HepG2 (cell line): ENCODE data around the gene NKPD1. TPM values are rescaled to one million over a fixed set of nuclear protein-coding genes. Genes with fewer than 3 reads are reported as not detected.

Experiments
- GATAD1 ChIP-seq: IDR thresholded peaks from 2 replicates; pipeline ENCODE4 v1.6.1; 2016; ENCODE audit warnings: missing genetic modification reagents, missing compliant biosample characterization
- HMGXB4 ChIP-seq, 2 experiments: sonication (generic) in 1 of 2; formaldehyde crosslinking in 1 of 2; IDR thresholded peaks; 2 replicates each; pipeline versions ENCODE4 v1.4.0 to v1.6.1; 2018 to 2020; ENCODE audit warnings: missing genetic modification reagents in 2 of 2, borderline replicate concordance in 1 of 2, low read depth in 1 of 2, mild to moderate bottlenecking in 1 of 2, missing biosample characterization in 1 of 2
- MAFF ChIP-seq: IDR thresholded peaks from 2 replicates; pipeline ENCODE4 v1.6.1; 2011; ENCODE audit warnings: low read depth, low read length, improper control_type of control experiment
- MED8 ChIP-seq: sonication (generic); formaldehyde crosslinking; IDR thresholded peaks from 2 replicates; pipeline ENCODE4 v1.8.1; 2023; ENCODE audit warnings: mild to moderate bottlenecking, missing genetic modification reagents; ENCODE audit not compliant: insufficient replicate concordance
- MTF1 ChIP-seq: sonication (generic); formaldehyde crosslinking; IDR thresholded peaks from 2 replicates; pipeline ENCODE4 v1.5.0; 2020; ENCODE audit warnings: missing genetic modification reagents
- PCBP1 ChIP-seq: fragments of 200-400 bp; formaldehyde crosslinking; IDR thresholded peaks from 2 replicates; pipeline ENCODE4 v1.6.1; 2017; ENCODE audit warnings: mild to moderate bottlenecking, low read depth, low read length, borderline replicate concordance
- PRDM10 ChIP-seq: sonication (generic); formaldehyde crosslinking; IDR thresholded peaks from 2 replicates; pipeline ENCODE4 v1.4.0; 2020; ENCODE audit warnings: low read depth, missing genetic modification reagents
- RXRA ChIP-seq: sonication (generic); formaldehyde crosslinking; IDR thresholded peaks from 2 replicates; pipeline ENCODE4 v1.5.1; 2020; ENCODE audit warnings: missing genetic modification reagents
- SCMH1 ChIP-seq: sonication (generic); formaldehyde crosslinking; IDR thresholded peaks from 2 replicates; pipeline ENCODE4 v1.9.0; 2021; ENCODE audit warnings: missing genetic modification reagents, mild to moderate bottlenecking, borderline replicate concordance
- SMYD3 ChIP-seq: sonication (generic); formaldehyde crosslinking; IDR thresholded peaks from 2 replicates; pipeline ENCODE4 v1.8.1; 2023; ENCODE audit warnings: mild to moderate bottlenecking, missing genetic modification reagents
- SP140L ChIP-seq: sonication (generic); formaldehyde crosslinking; IDR thresholded peaks from 2 replicates; pipeline ENCODE4 v1.4.0; 2020; ENCODE audit warnings: missing genetic modification reagents, borderline replicate concordance
- SPEN ChIP-seq: sonication (generic); formaldehyde crosslinking; IDR thresholded peaks from 2 replicates; pipeline ENCODE4 v1.5.1; 2020; ENCODE audit warnings: low read depth, mild to moderate bottlenecking, missing genetic modification reagents
- ZBTB43 ChIP-seq: sonication (generic); formaldehyde crosslinking; conservative IDR thresholded peaks from 2 replicates; pipeline ENCODE4 v1.4.0; 2020; ENCODE audit warnings: missing genetic modification reagents
- ZFYVE20 ChIP-seq: sonication (generic); formaldehyde crosslinking; IDR thresholded peaks from 2 replicates; pipeline ENCODE4 v1.8.0; 2023; ENCODE audit warnings: low read depth, mild to moderate bottlenecking, moderate library complexity, missing genetic modification reagents, borderline replicate concordance
- ZHX1 ChIP-seq: sonication (generic); formaldehyde crosslinking; IDR thresholded peaks from 2 replicates; pipeline ENCODE4 v1.8.1; 2022; ENCODE audit warnings: low read depth, mild to moderate bottlenecking, missing genetic modification reagents
- ZNF282 ChIP-seq: fragments of 450-650 bp; IDR thresholded peaks from 2 replicates; pipeline ENCODE4 v1.6.1; 2018; ENCODE audit not compliant: partially characterized antibody
- ZNF484 ChIP-seq: sonication (generic); formaldehyde crosslinking; IDR thresholded peaks from 2 replicates; pipeline ENCODE4 v1.5.1; 2020; ENCODE audit warnings: mild to moderate bottlenecking, low read depth, missing genetic modification reagents, borderline replicate concordance
- ZNF501 ChIP-seq: sonication (generic); formaldehyde crosslinking; IDR thresholded peaks from 2 replicates; pipeline ENCODE4 v1.5.1; 2020; ENCODE audit warnings: mild to moderate bottlenecking, moderate library complexity, missing genetic modification reagents
- polyA plus RNA-seq, 8 experiments: library from polyadenylated mRNA; depleted of rRNA in 3 of 8; stranded (reverse) in 7 of 8; unstranded in 1 of 8; fragments of >200 nt; fragmentation: Illumina TruSeq in 4 of 8; extraction: Trizol in 4 of 8; gene quantifications; 2 replicates each; pipeline versions ENCODE4 v1.2.1 to v1.2.3, GENCODE V29; 2011 to 2016; ENCODE audit warnings: low read depth in 4 of 8, missing spikeins in 1 of 8, mixed read lengths in 1 of 8; ENCODE audit not compliant: insufficient read depth in 1 of 8
- total RNA-seq, 5 experiments: library from RNA; depleted of rRNA; stranded (reverse); fragments of >200 nt; fragmentation: Illumina TruSeq; extraction: Trizol; gene quantifications; 2 replicates each; pipeline ENCODE4 v1.2.3, GENCODE V29; 2016; ENCODE audit warnings: low read depth in 1 of 5

The NKPD1 gene
- total and polyA plus RNA-seq, 2 of the 13 experiments (the other 11 are each of a cell fraction or from before 2014, with no cell fraction given): 0.03 TPM; not detected in 1

- TF ChIP-seq PRDM10 (CRISPR knock-in tag) (0 out of 2 replicates have a peak, but pooled peaks have one; percentile 43), ZFYVE20 (CRISPR knock-in tag) (no peak), ZNF484 (CRISPR knock-in tag) (no peak), SMYD3 (no peak), ZNF501 (CRISPR knock-in tag) (0 out of 2 replicates have a peak, but pooled peaks have one; percentile 47), MAFF (no peak), SCMH1 (CRISPR knock-in tag) (no peak), PCBP1 (no peak), SPEN (CRISPR knock-in tag) (0 out of 2 replicates have a peak, but pooled peaks have one; percentile 28), RXRA (CRISPR knock-in tag) (peak; percentile 43; the same call in 1 of the 2 replicates), ZHX1 (CRISPR knock-in tag) (no peak), HMGXB4 (CRISPR knock-in tag; IDR thresholded peaks at IDR 0.05; ENCODE audit: borderline replicate concordance in 1 of 2, low read depth in 1 of 2) (peak; percentile 61 to 68; a peak in 3 of 4 replicates), MTF1 (CRISPR knock-in tag) (no peak), ZNF282 (no peak), GATAD1 (0 out of 2 replicates have a peak, but pooled peaks have one; percentile 60), ZBTB43 (CRISPR knock-in tag) (no peak), MED8 (CRISPR knock-in tag) (no peak), SP140L (CRISPR knock-in tag) (no peak)
Observed at GRCh38 chr19:45125975-45126493, 34.7 kb downstream of the NKPD1 start (continued).
